A549 (cell line): ENCODE data around the gene ERCC8.

ENCODE experiments used
- CEBPB ChIP-seq, 2 experiments: fragments of >200 bp in 1 of 2; sonication (Bioruptor Twin) in 1 of 2; formaldehyde crosslinking in 1 of 2; IDR thresholded peaks; 2 replicates each; pipeline ENCODE4 v1.6.1; 2012 to 2016
- CHD2 ChIP-seq: fragments of 150-350 bp; IDR thresholded peaks from 2 replicates; pipeline ENCODE4 v1.6.1; 2014; ENCODE audit warnings: low read length; ENCODE audit not compliant: partially characterized antibody
- EHMT2 ChIP-seq: fragments of 200-600 bp; sonication (generic); IDR thresholded peaks from 2 replicates; pipeline ENCODE4 v1.6.1; 2016; ENCODE audit warnings: antibody characterized with exemption, low read depth, mild to moderate bottlenecking, moderate library complexity
- ESRRA ChIP-seq: fragments of 150-350 bp; IDR thresholded peaks from 2 replicates; pipeline ENCODE4 v1.6.1; 2014; ENCODE audit warnings: mild to moderate bottlenecking, low read length, borderline replicate concordance
- FOSL2 ChIP-seq, 2 experiments: fragments of 450-650 bp in 1 of 2; fragments of >200 bp in 1 of 2; sonication (Bioruptor Twin) in 1 of 2; formaldehyde crosslinking; IDR thresholded peaks; 2 replicates each; pipeline versions ENCODE4 v1.5.0 to v1.6.1; 2016 to 2020; ENCODE audit warnings: mild to moderate bottlenecking in 1 of 2, moderate library complexity in 1 of 2
- MAFK ChIP-seq: fragments of 450-650 bp; IDR thresholded peaks from 2 replicates; pipeline ENCODE4 v1.6.1; 2014; ENCODE audit not compliant: partially characterized antibody
- MAZ ChIP-seq: fragments of 150-350 bp; IDR thresholded peaks from 2 replicates; pipeline ENCODE4 v1.6.1; 2014; ENCODE audit warnings: antibody characterized with exemption, low read depth, low read length, borderline replicate concordance
- MYC ChIP-seq: IDR thresholded peaks from 2 replicates; pipeline ENCODE4 v1.6.1; 2012; ENCODE audit warnings: mild to moderate bottlenecking, inconsistent platforms, low read length, improper control_type of control experiment, borderline replicate concordance
- ZSCAN20 ChIP-seq: fragments of 250-450 bp; sonication (Bioruptor Pico); IDR thresholded peaks from 2 replicates; pipeline ENCODE4 v1.8.0; 2022; ENCODE audit warnings: mild to moderate bottlenecking, moderate library complexity
- TF ChIP-seq, protein P1 (sequence below): IDR thresholded peaks from 2 replicates; pipeline ENCODE4 v1.6.1; 2012
- TF ChIP-seq, protein P2 (sequence below): fragments of >200 bp; sonication (Bioruptor Twin); formaldehyde crosslinking; IDR thresholded peaks from 3 replicates; pipeline ENCODE4 v1.5.1; 2016

DNA sequence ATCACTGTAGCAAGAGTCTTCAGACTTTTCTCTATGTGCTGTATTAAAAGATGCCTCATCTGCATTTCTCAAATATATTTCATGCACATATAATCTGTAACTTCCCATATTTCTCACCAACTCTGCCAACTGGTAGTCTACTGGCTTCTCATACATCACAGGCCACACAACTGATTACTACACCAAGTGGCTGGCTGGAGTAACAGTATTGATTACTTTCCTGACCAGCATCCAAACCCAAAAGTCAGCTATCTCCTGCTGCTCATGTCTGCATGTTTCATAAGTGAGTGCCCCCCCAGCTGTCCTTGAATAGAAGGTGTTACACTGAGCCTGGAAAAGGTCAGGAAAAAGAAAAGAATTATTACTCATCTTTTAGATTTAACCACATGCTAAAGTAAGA is 17.4 kb downstream of the ERCC8 start:
- TF ChIP-seq, protein P1, sequence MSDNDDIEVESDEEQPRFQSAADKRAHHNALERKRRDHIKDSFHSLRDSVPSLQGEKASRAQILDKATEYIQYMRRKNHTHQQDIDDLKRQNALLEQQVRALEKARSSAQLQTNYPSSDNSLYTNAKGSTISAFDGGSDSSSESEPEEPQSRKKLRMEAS, result no peak
- TF ChIP-seq FOSL2 (IDR thresholded peaks at IDR 0.05) (no peak), FOSL2 (CRISPR knock-in tag; IDR thresholded peaks at IDR 0.05) (no peak), EHMT2 (no peak), MYC (no peak), CHD2 (no peak), MAZ (no peak), ESRRA (no peak), MAFK (no peak), CEBPB (IDR thresholded peaks at IDR 0.05) (no peak), ZSCAN20 (CRISPR knock-in tag) (no peak)
- TF ChIP-seq, protein P2, sequence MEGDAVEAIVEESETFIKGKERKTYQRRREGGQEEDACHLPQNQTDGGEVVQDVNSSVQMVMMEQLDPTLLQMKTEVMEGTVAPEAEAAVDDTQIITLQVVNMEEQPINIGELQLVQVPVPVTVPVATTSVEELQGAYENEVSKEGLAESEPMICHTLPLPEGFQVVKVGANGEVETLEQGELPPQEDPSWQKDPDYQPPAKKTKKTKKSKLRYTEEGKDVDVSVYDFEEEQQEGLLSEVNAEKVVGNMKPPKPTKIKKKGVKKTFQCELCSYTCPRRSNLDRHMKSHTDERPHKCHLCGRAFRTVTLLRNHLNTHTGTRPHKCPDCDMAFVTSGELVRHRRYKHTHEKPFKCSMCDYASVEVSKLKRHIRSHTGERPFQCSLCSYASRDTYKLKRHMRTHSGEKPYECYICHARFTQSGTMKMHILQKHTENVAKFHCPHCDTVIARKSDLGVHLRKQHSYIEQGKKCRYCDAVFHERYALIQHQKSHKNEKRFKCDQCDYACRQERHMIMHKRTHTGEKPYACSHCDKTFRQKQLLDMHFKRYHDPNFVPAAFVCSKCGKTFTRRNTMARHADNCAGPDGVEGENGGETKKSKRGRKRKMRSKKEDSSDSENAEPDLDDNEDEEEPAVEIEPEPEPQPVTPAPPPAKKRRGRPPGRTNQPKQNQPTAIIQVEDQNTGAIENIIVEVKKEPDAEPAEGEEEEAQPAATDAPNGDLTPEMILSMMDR, result no peak
